ENCODE measurements around the gene TMEM62. TPM values are rescaled to one million over a fixed set of nuclear protein-coding genes. Genes with fewer than 3 reads are reported as not detected.
"Not testable (repeated sequence)": the region's sequence is repeated elsewhere in the genome, so short reads cannot be mapped to it uniquely, and the experiment has no call there.

Gene TMEM62
- total RNA-seq, 1 experiment from 2014 or later, result 27.1 TPM

DNA sequence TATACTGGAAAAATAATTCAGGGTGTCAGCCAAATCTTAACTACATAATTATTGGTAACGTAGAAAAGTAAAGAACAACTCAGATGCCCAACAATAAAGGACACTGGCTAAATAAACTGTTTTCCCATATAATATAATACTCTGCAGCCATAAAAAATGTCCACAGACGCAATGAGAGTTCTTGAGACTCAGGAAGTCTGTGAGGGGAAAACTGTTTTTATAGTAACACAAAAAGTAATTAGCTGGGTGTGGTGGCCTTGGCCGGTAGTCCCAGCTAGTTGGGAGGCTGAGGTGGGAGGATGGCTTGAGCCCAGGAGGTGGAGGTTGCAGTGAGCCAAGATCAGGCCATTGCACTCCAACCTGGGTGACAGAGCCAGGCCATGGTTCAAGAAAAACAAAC is 22.0 kb upstream of the TMEM62 start:
- in situ Hi-C loops (cut with HindIII; ENCODE audit: low pct_unique_long_range_greater_than_20kb, low sequenced_read_pairs), result no loop called here
- no peak for DNase-seq (ENCODE audit: low read depth)

DNA sequence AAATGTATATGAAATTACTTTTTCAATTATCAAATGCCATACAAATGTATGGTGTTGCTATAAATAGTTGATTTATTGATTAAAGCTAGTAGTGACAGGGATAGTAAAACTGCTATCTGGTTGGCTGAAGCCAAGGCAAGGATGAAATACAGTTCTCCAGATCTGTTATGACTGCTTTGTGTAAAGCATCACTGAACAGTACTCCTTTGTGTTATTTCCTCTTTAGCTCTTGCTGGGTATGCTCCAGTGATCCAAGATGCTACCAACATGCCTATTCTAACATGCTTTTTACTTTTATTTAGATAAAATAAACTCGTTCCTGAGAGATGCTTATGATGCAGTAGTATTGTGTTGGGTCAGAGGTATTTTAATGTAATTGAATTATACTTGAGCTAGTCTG is 15.1 kb upstream of the TMEM62 start:
- peak; percentile 23 for DNase-seq (ENCODE audit: low read depth)
- in situ Hi-C loops (cut with HindIII; ENCODE audit: low pct_unique_long_range_greater_than_20kb, low sequenced_read_pairs), result no loop called here

DNA sequence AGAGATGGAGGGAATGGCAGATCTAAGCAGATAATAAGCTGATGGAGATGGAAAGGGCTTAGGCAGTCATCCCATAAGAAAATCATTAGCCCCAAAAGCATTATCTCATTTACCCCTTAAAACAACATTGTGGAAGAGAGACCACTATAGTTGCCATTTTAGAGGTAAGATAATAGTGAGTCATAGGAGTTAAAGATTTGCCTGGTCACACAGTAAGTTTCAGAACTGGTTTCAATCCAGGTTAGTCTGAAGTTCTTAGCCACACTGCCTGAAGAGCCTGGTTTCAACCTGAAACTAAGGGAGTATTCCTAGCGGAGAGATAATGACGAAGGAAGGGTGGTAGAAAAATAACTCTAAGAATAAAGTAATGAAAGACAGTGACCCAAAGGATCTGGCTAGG is 14.6 kb upstream of the TMEM62 start:
- DNase-seq (ENCODE audit: low read depth), result no peak
- in situ Hi-C loops (cut with HindIII; ENCODE audit: low pct_unique_long_range_greater_than_20kb, low sequenced_read_pairs), result no loop called here

DNA sequence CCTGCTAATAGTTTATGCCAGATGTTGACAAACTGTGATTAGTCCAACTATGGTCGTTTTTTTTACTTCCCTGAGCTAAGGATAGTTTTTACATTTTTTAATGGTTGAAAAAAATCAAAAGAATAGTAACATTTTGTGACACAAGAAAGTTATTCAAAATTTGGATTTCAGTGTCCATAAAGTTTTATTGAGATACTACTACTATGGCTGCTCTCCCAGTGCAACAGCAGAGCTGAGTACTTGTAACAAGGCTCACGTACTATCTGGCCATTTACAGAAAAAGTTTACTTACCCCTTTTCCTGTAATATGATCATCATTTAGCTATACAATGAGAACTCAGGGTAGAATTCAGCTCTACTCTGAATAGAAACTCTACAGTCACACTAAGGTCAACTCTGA is 11.5 kb upstream of the TMEM62 start:
- DNase-seq (ENCODE audit: low read depth), result no peak
- in situ Hi-C loops (cut with HindIII; ENCODE audit: low pct_unique_long_range_greater_than_20kb, low sequenced_read_pairs), result no loop called here

DNA sequence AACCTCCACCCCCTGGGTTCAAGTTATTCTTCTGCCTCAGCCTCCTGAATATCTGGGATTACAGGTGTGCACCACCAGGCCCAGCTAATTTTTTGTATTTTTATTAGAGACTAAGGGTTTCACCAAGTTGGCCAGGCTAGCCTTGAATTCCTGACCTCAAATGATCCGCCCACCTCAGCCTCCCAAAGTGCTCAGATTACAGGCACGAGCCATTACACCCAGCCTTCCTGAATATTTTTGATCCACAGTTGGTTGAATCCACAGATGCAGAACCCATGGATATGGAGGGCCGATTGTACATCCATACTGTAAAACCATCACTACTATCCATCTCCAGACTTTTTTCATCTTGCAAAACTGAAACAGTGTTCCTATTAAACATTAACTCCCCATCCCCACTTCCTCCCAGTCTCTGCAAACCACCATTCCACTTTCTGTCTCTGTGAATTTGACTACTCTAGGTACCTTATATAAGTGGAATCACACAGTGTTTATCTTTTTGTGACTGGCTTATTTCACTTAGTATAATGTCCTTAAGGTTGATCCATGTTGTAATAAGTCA is 8.2 kb upstream of the TMEM62 start:
- in situ Hi-C loops (cut with HindIII; ENCODE audit: low pct_unique_long_range_greater_than_20kb, low sequenced_read_pairs), result no loop called here
- DNase-seq (ENCODE audit: low read depth), result peak; percentile 22

DNA sequence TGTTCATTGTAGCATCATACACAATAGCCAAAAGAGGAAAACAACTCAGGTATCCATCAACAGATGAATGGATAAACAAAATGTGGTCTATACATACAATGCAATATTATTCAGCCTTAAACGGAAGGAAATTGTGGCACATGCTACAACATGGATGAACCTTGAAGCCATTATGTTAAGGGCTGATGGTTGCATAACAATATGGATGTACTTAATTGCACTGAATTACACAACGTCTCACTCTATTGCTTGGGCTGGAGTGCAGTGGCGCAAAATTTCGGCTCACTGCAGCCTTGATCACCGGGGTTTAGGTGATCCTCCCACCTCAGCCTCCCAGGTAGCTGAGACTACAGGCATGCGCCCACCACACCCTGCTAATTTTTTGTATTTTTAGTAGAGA is 7.0 kb upstream of the TMEM62 start:
- DNase-seq (ENCODE audit: low read depth), result no peak
- in situ Hi-C loops (cut with HindIII; ENCODE audit: low pct_unique_long_range_greater_than_20kb, low sequenced_read_pairs), result no loop called here

DNA sequence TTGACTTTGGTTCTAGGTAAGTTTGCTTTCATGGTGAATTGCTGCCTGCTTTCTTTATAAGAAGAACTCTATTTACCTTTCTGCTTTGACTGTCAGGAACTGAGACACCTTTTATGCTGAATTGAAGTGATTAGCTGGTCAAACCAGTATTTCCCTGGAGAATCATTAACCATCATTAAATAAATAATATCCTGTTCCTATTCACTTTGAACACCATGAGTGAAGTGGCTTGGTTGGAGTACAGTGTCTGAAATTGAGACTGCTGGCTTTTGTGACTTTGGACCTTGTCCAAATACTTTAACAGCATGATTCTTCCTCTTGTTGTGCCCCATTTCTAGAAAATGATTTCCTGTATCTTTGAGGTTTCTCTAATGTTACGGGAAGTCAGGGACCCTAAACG is 5.6 kb upstream of the TMEM62 start:
- in situ Hi-C loops (cut with HindIII; ENCODE audit: low pct_unique_long_range_greater_than_20kb, low sequenced_read_pairs), result no loop called here

DNA sequence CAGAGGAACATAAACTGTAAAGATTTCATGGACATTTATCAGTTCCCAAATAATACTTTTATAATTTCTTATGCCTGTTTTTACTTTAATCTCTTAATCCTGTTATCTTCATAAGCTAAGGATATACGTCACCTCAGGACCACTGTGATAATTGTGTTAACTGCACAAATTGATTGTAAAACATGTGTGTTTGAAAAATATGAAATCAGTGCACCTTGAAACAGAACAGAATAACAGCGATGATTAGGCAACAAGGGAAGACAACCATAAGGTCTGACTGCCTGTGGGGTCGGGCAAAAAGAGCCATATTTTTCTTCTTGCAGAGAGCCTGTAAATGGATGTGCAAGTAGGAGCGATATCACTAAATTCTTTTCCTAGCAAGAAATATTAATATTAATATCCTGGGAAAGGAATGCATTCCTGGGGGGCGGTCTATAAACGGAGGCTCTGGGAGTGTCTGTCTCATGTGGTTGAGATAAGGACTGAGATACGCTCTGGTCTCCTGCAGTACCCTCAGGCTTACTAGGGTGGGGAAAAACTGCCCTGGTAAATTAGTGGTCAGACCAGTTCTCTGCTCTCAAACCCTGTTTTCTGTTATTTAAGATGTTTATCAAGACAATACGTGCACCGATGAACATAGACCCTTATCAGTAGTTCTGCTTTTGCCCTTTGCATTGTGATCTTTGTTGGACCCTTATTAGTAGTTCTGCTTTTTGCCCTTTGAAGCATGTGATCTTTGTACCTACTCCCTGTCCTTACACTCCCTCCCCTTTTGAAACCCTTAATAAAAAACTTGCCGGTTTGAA is 5.0 kb upstream of the TMEM62 start:
- in situ Hi-C loops (cut with HindIII; ENCODE audit: low pct_unique_long_range_greater_than_20kb, low sequenced_read_pairs); DNase-seq (ENCODE audit: low read depth): not testable (repeated sequence)

More for the DNA sequence above, 5.6 kb upstream of the TMEM62 start:
- peak; percentile 13 for DNase-seq (ENCODE audit: low read depth)

DNA sequence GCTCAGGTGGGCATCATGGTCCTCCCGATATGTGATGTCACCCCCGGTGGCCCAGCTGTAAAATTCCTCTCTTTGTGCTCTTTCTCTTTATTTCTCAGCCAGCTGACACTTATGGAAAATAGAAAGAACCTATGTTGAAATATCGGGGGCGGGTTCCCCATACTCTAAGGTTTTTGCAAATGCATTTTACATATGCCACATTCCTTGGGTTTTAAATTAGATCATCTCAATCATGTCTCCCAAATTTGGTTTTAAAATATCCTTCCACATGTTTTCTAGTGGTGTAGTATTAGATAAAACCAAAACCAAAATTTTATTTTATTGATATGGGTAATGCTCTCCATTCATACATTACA is 4.4 kb upstream of the TMEM62 start:
- in situ Hi-C loops (cut with HindIII; ENCODE audit: low pct_unique_long_range_greater_than_20kb, low sequenced_read_pairs), result no loop called here
- no peak for DNase-seq (ENCODE audit: low read depth)

DNA sequence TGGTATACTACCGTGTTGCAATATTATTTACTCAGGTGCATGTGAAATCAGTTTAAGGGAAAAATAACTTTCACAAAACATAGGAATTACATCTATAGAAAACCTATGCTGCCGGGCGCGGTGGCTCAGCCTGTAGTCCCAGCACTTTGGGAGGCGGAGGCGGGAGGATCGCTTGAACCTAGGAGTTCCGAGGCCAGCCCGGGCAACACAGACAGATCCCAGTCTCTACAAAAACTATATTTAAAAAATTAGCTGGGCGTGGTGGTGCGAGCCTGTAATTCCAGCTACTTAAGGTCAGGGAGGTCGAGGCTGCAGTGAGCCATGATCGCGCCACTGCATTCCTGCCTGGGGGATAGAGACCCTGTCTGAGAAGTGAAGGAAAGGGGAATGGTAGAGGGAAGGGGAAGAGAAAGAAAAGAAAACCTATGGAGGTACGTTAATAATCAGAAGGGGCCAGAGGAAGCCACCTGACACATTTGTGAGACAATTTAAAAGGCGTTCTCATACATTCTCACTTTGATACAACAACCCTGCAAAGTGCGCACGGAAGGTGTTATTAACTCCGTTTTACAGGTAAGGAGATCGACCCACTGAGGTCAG is 456 bp upstream of the TMEM62 start:
- in situ Hi-C loops (cut with HindIII; ENCODE audit: low pct_unique_long_range_greater_than_20kb, low sequenced_read_pairs), result no loop called here
- no peak for DNase-seq (ENCODE audit: low read depth)

DNA sequence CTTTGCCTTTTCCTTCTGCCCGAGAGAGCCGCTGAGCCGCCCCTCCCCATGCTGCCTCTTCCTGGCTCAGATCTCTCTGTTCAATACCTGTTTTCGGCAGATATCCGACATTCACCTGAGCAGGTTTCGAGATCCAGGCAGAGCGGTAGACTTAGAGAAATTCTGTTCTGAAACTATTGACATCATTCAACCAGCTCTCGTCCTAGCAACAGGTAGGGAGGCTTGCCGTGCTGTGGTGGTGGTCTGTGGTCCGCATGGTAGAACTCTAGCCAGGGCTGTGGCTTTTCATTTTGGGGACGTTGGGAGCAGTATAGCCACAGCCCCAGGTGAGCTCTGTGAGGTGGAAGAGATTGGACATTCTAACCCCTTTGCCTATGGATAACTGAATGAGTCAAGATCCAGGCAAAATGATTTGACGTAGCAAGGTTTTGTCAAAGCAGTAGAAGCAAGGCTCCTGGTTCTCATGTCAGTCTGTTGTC is 810 bp downstream of the TMEM62 start:
- in situ Hi-C loops (cut with HindIII; ENCODE audit: low pct_unique_long_range_greater_than_20kb, low sequenced_read_pairs), result no loop called here

DNA sequence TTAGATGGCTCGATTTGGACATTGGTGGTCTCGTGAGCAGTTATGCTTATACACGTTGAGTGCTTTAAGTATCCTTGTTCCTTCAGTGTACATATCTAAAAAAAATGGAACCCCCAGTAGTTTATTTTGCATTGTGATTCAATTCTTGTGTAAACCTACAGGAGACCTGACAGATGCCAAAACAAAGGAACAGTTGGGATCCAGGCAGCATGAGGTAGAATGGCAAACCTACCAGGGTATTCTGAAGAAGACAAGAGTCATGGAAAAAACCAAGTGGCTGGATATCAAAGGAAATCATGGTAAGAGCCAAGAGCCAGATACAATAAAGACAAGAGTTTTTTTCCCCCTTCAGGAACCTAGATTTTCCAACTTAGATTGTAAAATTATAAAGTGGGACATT is 2.0 kb downstream of the TMEM62 start:
- no peak for DNase-seq (ENCODE audit: low read depth)
- in situ Hi-C loops (cut with HindIII; ENCODE audit: low pct_unique_long_range_greater_than_20kb, low sequenced_read_pairs), result no loop called here

More for the DNA sequence above, 810 bp downstream of the TMEM62 start:
- DNase-seq (ENCODE audit: low read depth), result no peak

DNA sequence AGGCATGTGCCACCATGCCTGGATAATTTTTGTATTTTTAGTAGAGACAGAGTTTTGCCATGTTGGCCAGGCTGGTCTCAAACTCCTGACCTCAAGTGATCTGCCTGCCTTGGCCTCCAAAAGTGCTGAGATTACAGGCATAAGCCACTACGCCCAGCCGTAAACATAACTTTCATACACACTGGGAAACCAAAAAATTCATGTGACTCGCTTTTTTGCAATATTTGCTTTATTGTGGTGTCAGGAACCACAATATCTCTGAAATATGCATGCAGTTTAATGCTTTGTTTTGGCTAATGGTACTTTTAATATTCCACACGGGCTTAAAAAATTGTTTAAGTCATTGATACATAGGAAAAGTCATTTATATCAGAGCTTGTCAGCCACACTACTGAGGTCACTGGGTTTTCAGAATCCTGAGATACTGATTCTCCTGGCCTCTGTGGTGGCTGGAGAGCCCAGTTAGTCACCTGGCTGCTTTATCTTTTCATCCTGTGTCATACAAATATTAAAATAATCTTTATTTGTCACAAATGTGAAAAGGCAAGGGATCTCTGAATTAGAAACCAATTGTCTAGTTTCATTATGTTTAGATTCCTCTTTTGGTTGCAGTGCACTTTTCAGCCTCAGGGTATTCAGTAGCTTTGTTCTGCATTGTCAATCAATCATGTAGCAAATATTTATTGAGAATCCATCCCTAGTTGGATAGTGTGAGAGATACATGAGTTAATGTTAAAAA is 10.0 kb downstream of the TMEM62 start:
- no peak for DNase-seq (ENCODE audit: low read depth)
- in situ Hi-C loops (cut with HindIII; ENCODE audit: low pct_unique_long_range_greater_than_20kb, low sequenced_read_pairs), result no loop called here

DNA sequence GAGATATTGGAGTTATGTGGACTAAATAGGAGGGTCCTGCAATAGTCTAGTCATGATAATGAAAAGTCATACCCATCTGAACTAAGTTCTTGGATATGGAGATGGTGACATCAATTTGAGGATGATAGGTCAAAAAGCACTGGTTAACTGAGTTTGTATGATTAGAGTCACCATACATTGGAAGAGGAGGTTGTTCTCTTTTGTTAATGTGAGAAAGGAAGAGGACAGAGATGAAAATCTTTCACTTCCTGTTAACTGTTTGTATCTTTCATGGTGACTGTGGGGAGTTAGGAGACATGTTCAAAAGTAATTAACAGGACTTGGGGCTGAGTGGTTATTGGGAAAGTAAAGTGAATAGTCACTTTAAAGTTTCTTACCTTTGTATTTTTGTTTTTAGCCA is 11.1 kb downstream of the TMEM62 start:
- in situ Hi-C loops (cut with HindIII; ENCODE audit: low pct_unique_long_range_greater_than_20kb, low sequenced_read_pairs), result no loop called here
- no peak for DNase-seq (ENCODE audit: low read depth)

DNA sequence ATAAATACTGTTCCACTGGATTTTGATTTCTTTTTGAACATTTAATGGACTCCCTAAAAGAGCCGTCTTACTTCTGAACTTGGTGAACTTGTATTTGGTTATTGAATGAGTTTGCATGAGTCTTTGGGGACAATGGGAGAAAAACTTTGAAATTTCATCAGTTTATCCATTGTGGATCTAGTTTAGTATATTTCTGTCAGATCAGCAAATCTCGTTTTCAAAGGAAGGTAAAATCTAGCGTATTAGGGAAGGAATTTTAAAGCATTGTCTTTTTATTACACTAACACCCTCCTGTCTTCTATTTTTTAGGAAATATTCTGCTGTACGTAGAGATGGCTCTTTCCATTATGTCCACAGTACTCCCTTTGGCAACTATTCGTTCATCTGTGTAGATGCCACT is 12.8 kb downstream of the TMEM62 start:
- no peak for DNase-seq (ENCODE audit: low read depth)
- in situ Hi-C loops (cut with HindIII; ENCODE audit: low pct_unique_long_range_greater_than_20kb, low sequenced_read_pairs), result no loop called here

DNA sequence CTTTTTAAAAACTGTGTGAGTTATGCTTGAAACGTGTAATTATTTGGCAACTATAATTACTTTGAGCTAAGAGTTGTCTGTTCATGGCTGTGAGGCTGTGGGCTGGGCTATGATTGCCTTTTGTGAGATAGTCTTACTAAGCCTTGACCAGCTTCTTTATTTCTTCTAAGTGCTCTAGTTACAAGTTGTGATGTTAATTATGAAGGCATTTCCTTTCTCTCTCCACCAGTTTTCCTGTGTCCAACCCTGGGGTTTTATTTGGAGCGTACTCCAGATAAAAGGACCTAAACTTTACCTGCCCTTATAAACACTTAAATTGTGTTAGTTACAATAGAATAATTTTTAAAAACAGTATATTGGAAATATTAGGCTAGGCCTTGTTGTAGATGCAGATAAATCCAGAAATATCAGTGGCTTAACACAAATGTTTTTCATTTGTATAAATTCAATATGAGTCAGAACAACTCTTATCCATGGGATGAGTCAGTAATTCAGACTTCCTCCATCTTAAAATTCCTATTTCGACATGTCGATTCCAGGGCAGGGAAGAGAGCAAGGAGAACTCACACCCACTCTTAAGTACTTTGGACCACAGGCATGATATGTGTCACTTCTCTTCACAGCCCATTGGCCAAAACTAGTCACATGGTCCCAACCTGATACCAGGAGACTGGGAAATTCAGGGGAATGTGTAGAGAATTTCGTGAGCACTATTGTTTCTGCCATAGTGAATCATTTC is 17.0 kb downstream of the TMEM62 start:
- DNase-seq (ENCODE audit: low read depth), result peak; percentile 47

DNA sequence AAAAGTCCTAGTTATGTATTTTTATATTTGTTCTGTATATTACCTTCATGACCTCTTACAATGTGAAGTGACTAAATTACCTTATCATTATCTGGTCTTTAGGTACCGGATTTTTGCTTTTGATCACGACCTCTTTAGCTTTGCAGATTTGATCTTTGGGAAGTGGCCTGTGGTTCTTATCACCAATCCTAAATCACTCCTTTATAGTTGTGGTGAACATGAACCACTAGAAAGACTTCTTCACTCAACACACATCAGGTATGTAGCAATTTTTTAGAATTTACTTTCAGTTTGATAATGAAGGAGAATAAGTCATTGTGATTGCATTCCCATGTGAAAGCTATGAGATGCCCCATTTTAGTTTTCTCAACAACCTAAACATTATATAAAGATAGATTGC is 18.3 kb downstream of the TMEM62 start:
- no peak for DNase-seq (ENCODE audit: low read depth)
- in situ Hi-C loops (cut with HindIII; ENCODE audit: low pct_unique_long_range_greater_than_20kb, low sequenced_read_pairs), result no loop called here

More for the DNA sequence above, 17.0 kb downstream of the TMEM62 start:
- in situ Hi-C loops (cut with HindIII; ENCODE audit: low pct_unique_long_range_greater_than_20kb, low sequenced_read_pairs), result no loop called here

DNA sequence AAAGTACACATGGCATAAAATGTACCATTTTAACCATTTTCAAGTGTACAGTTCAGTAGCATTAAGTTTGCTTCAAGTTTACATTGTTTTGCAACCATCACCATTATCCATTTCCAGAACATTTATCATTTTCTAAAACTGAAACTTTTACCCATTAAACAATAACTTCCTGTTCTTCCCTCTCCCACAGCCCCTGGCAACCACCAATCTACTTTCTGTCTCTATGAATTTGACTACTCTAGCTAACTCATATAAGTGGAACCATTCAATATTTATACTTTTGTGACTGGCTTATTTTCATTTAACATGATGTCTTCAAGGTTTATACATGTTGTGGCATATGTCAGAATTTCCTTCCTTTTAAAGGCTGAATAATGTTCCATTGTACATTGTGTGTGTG is 19.9 kb downstream of the TMEM62 start:
- DNase-seq (ENCODE audit: low read depth), result no peak
- in situ Hi-C loops (cut with HindIII; ENCODE audit: low pct_unique_long_range_greater_than_20kb, low sequenced_read_pairs), result no loop called here

All from Caki2 (cell line).